Small intestine (tissue), 7 donors: ENCODE data around the gene KIF2C. TPM values are rescaled to one million over a fixed set of nuclear protein-coding genes. Genes with fewer than 3 reads are reported as not detected.

ENCODE experiments used
- DNase-seq, 2 donors: peaks; one replicate each; pipeline versions ENCODE4 v3.0.0 to v3.0.0-alpha.2; 2013
- FAIRE-seq: peaks from 2 replicates; lab custom pipeline; 2012; peaks lifted over from hg19 to GRCh38; lab: Jason Lieb, UNC
- H3K27ac ChIP-seq, 3 donors: one replicate each; pipeline ENCODE4 v1.5.1; 2013; ENCODE audit warnings: low read length in 2 of 3, mild to moderate bottlenecking in 2 of 3, control low read depth in 1 of 3, inconsistent platforms in 1 of 3, low read depth in 1 of 3, moderate library complexity in 1 of 3
- H3K27me3 ChIP-seq, 3 donors: one replicate each; pipeline ENCODE4 v1.6.1; 2013; ENCODE audit warnings: low read length in 3 of 3, inconsistent platforms in 1 of 3; ENCODE audit not compliant: control insufficient read depth in 3 of 3, insufficient read depth in 3 of 3
- H3K36me3 ChIP-seq, 3 donors: one replicate each; pipeline ENCODE4 v1.6.1; 2013; ENCODE audit warnings: low read length in 3 of 3, inconsistent platforms in 1 of 3, low read depth in 1 of 3, mild to moderate bottlenecking in 1 of 3, moderate library complexity in 1 of 3; ENCODE audit not compliant: control insufficient read depth in 3 of 3, insufficient read depth in 2 of 3
- H3K4me1 ChIP-seq, 3 donors: one replicate each; pipeline ENCODE4 v1.6.1; 2013; ENCODE audit warnings: low read length in 2 of 3, inconsistent platforms in 1 of 3, low read depth in 1 of 3, mild to moderate bottlenecking in 1 of 3, moderate library complexity in 1 of 3; ENCODE audit not compliant: control insufficient read depth in 3 of 3, insufficient read depth in 2 of 3
- H3K4me3 ChIP-seq, 3 donors: one replicate each; pipeline ENCODE4 v1.5.1; 2013; ENCODE audit warnings: low read length in 3 of 3, control low read depth in 1 of 3, inconsistent platforms in 1 of 3, low read depth in 1 of 3, mild to moderate bottlenecking in 1 of 3, moderate library complexity in 1 of 3
- H3K9me3 ChIP-seq, 2 donors: one replicate each; pipeline ENCODE4 v1.6.1; 2013; ENCODE audit warnings: low read depth in 1 of 2, low read length in 1 of 2; ENCODE audit not compliant: control insufficient read depth in 2 of 2, insufficient read depth in 1 of 2
- WGBS, 3 donors: extraction: QIAGEN DNeasy Blood & Tissue Kit; methylation state at CpG; one replicate each; pipeline ENCODE4 v1.1.7; 2013; 5-methylcytosine and 5-hydroxymethylcytosine counted together
- polyA plus RNA-seq, 4 donors: library from polyadenylated mRNA; stranded (reverse) in 3 of 4; unstranded in 1 of 4; fragments of 200-250 nt in 3 of 4; fragments of 120-200 nt in 1 of 4; gene quantifications; one replicate each; pipeline versions ENCODE4 v1.2.1 to v1.2.3, GENCODE V29; 2013
- donor health status: healthy with polysubstance abuse.
- donor health status: control.
- donor health status: control.
- donor health status: Bipolar disorder and iron deficiency.
- donor health status: healthy.

KIF2C gene
- polyA plus RNA-seq, 4 donors, result 1.1 to 17.7 (median 6.5) TPM

- DNase-seq, result peak; percentile 96 to 98
- peak within 1 kb of the TSS; percentile 72 to 98 (median 92) for H3K4me3 ChIP-seq
- no peaks in the 10 kb centered on the region for H3K9me3 ChIP-seq
- H3K27me3 ChIP-seq, result no peaks in the 10 kb centered on the region
- 0% methylated on average over 59 to 65 of the region's 65 CpGs for WGBS, 3 donors
- H3K27ac ChIP-seq, result peak within 1 kb of the TSS; percentile 95 to 99 (median 98)
- no peak for FAIRE-seq
- H3K4me1 ChIP-seq, result peaks cover 0 to 16% (median 0%) of the 10 kb centered on the region in 3 donors
- peaks cover 7 to 41% (median 7%) of the 10 kb centered on the region in 3 donors for H3K36me3 ChIP-seq
These were observed 35.7 kb downstream of the KIF2C start, which contains the start of gene RPS8 for GRCh38 chr1:44775078-44775929. Gene RPS8 (plus strand): TSS chr1:44775540. CDS start chr1:44775597, 57 bp downstream.

- H3K36me3 ChIP-seq, result peaks cover 7 to 48% (median 7%) of the 10 kb centered on the region in 3 donors
These were observed 36.5 kb downstream of the KIF2C start for GRCh38 chr1:44775930-44776729.

GRCh38 chr1:44776730-44777068 lies 37.1 kb downstream of the KIF2C start:
- FAIRE-seq, result no peak
- Histone ChIP-seq H3K27ac (peak overlapping the region; percentile 95 to 99 (median 98)), H3K27me3 (no peaks in the 10 kb centered on the region), H3K9me3 (no peaks in the 10 kb centered on the region), H3K4me3 (peak overlapping the region; percentile 8 to 98 (median 72)), H3K4me1 (peaks cover 0 to 16% (median 0%) of the 10 kb centered on the region in 3 donors), H3K36me3 (peaks cover 7 to 51% (median 7%) of the 10 kb centered on the region in 3 donors)
- 9 to 28% (median 15%) methylated on average over 12 of the region's 12 CpGs for WGBS, 3 donors
- no peak for DNase-seq

More at GRCh38 chr1:44775930-44776729, 36.5 kb downstream of the KIF2C start:
- peaks cover 0 to 16% (median 0%) of the 10 kb centered on the region in 3 donors for H3K4me1 ChIP-seq
- no peaks in the 10 kb centered on the region for H3K27me3 ChIP-seq
- H3K9me3 ChIP-seq, result no peaks in the 10 kb centered on the region
- H3K4me3 ChIP-seq, result peak overlapping the region; percentile 72 to 98 (median 92)
- 0 to 4% (median 2%) methylated on average over 36 of the region's 36 CpGs for WGBS, 3 donors
- H3K27ac ChIP-seq, result peak overlapping the region; percentile 95 to 99 (median 98)
- DNase-seq (peak; percentile 48 to 59), FAIRE-seq (no peak)

- H3K9me3 ChIP-seq, result no peaks in the 10 kb centered on the region
- DNase-seq, result no peak
- FAIRE-seq, result no peak
- H3K36me3 ChIP-seq, result peaks cover 7 to 51% (median 7%) of the 10 kb centered on the region in 3 donors
- peak overlapping the region in 1 of 3 donors; percentile 25 for H3K27ac ChIP-seq
- peak overlapping the region in 1 of 3 donors; percentile 98 for H3K4me3 ChIP-seq
- H3K4me1 ChIP-seq, result peaks cover 0 to 16% (median 0%) of the 10 kb centered on the region in 3 donors
- H3K27me3 ChIP-seq, result no peaks in the 10 kb centered on the region
- WGBS, 3 donors, result 55 to 69% (median 64%) methylated on average over 14 of the region's 14 CpGs
These were observed 37.9 kb downstream of the KIF2C start for GRCh38 chr1:44777547-44777946.

- FAIRE-seq (no peak), DNase-seq (no peak)
- H3K27me3 ChIP-seq, result no peaks in the 10 kb centered on the region
- no peak overlapping the region for H3K27ac ChIP-seq
- H3K4me3 ChIP-seq, result no peak overlapping the region
- peaks cover 0 to 16% (median 0%) of the 10 kb centered on the region in 3 donors for H3K4me1 ChIP-seq
- no peaks in the 10 kb centered on the region for H3K9me3 ChIP-seq
- 54 to 68% (median 57%) methylated on average over 13 of the region's 13 CpGs for WGBS, 3 donors
- peaks cover 7 to 53% (median 7%) of the 10 kb centered on the region in 3 donors for H3K36me3 ChIP-seq
These were observed 38.5 kb downstream of the KIF2C start for GRCh38 chr1:44777969-44778635.

- WGBS, 3 donors, result 91 to 94% (median 93%) methylated on average over 6 of the region's 6 CpGs
- no peak overlapping the region for H3K27ac ChIP-seq
- peaks cover 0 to 20% (median 0%) of the 10 kb centered on the region in 3 donors for H3K4me1 ChIP-seq
- FAIRE-seq (no peak), DNase-seq (no peak)
- H3K4me3 ChIP-seq, result no peak overlapping the region
- H3K36me3 ChIP-seq, result peaks cover 7 to 54% (median 7%) of the 10 kb centered on the region in 3 donors
- H3K27me3 ChIP-seq, result no peaks in the 10 kb centered on the region
- H3K9me3 ChIP-seq, result no peaks in the 10 kb centered on the region
These were observed 39.3 kb downstream of the KIF2C start for GRCh38 chr1:44778705-44779576.

GRCh38 chr1:44780583-44781121 lies 41.0 kb downstream of the KIF2C start:
- H3K27ac ChIP-seq, result no peak overlapping the region
- peaks cover 0 to 34% (median 1%) of the 10 kb centered on the region in 3 donors for H3K4me1 ChIP-seq
- no peak overlapping the region for H3K4me3 ChIP-seq
- WGBS, 3 donors, result 92 to 95% (median 95%) methylated on average over 14 of the region's 14 CpGs
- FAIRE-seq (no peak), DNase-seq (no peak)
- H3K27me3 ChIP-seq, result no peaks in the 10 kb centered on the region
- H3K36me3 ChIP-seq, result peaks cover 7 to 54% (median 7%) of the 10 kb centered on the region in 3 donors
- no peaks in the 10 kb centered on the region for H3K9me3 ChIP-seq
